RWPE2 (cell line): ENCODE data around the gene FRMD3.

Source experiments
- ATAC-seq: fragments of 200-7000 bp; cut with Tn5 transposase; 3 replicates; pipeline ENCODE4 v1.9.1; 2021; ENCODE audit warnings: low read depth
- DNase-seq: peaks from one replicate; pipeline ENCODE4 v3.0.0-alpha.2; 2020; ENCODE audit warnings: low spot score
- H3K27ac ChIP-seq: fragments of 450-650 bp; 2 replicates; pipeline ENCODE4 v1.5.1; 2017; ENCODE audit warnings: mild to moderate bottlenecking; ENCODE audit not compliant: poor library complexity, severe bottlenecking
- H3K27me3 ChIP-seq: fragments of 250-450 bp; sonication (Bioruptor Pico); 2 replicates; pipeline ENCODE4 v1.5.1; 2021; ENCODE audit warnings: mild to moderate bottlenecking, moderate library complexity; ENCODE audit not compliant: insufficient read depth, poor library complexity, severe bottlenecking
- H3K36me3 ChIP-seq: fragments of 250-450 bp; sonication (Bioruptor Pico); 2 replicates; pipeline ENCODE4 v1.5.1; 2020; ENCODE audit warnings: low read depth, mild to moderate bottlenecking, moderate library complexity
- H3K4me1 ChIP-seq: fragments of 250-450 bp; sonication (Bioruptor Pico); 2 replicates; pipeline ENCODE4 v1.5.1; 2021; ENCODE audit warnings: mild to moderate bottlenecking, moderate library complexity; ENCODE audit not compliant: insufficient read depth, poor library complexity, severe bottlenecking
- H3K4me3 ChIP-seq: fragments of 250-450 bp; sonication (Bioruptor Pico); 2 replicates; pipeline ENCODE4 v1.5.1; 2021; ENCODE audit warnings: mild to moderate bottlenecking, moderate library complexity; ENCODE audit not compliant: severe bottlenecking
- H3K9me3 ChIP-seq: fragments of 250-450 bp; sonication (Bioruptor Pico); 2 replicates; pipeline ENCODE4 v1.5.1; 2021; ENCODE audit warnings: mild to moderate bottlenecking, moderate library complexity; ENCODE audit not compliant: severe bottlenecking
- CTCF ChIP-seq: fragments of 450-650 bp; IDR thresholded peaks from one replicate; pipeline ENCODE4 v1.5.1; 2017; ENCODE audit warnings: mild to moderate bottlenecking, moderate library complexity; ENCODE audit not compliant: poor library complexity, severe bottlenecking

FRMD3 gene

GRCh38 chr9:83508067-83508466 is 30.1 kb downstream of the FRMD3 start:
- TF ChIP-seq CTCF = no peak
- Histone ChIP-seq H3K4me1 (no peaks in the 10 kb centered on the region), H3K27me3 (no peaks in the 10 kb centered on the region), H3K9me3 (no peaks in the 10 kb centered on the region), H3K36me3 (no peaks in the 10 kb centered on the region), H3K4me3 (no peak overlapping the region), H3K27ac (no peak overlapping the region)
- no peak for DNase-seq
- no peak for ATAC-seq

DNA sequence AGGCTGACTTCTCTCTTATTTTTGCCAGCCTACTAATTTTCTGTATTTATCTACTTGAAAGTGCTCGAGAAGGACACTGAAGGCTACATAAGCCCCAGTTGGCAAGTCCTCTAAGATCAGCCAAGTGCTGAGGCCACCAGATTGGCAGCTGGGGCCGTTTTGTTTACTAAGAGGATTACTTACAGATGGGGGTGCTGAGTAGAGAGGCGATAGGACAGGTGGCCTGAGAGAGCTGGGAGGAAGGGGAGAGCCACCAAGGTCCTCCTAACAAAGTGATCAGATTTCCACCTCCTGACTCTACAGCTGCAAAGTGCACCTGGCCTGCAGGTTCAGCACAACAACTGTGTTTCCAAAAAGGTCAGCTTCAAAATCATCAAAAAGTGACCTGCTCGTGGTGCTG is 32.9 kb downstream of the FRMD3 start:
- no peaks in the 10 kb centered on the region for H3K27me3 ChIP-seq
- no peak for TF ChIP-seq CTCF
- H3K36me3 ChIP-seq = no peaks in the 10 kb centered on the region
- DNase-seq (no peak), ATAC-seq (no peak)
- no peak overlapping the region for H3K27ac ChIP-seq
- H3K9me3 ChIP-seq = no peaks in the 10 kb centered on the region
- H3K4me1 ChIP-seq = no peaks in the 10 kb centered on the region
- H3K4me3 ChIP-seq = no peak overlapping the region

GRCh38 chr9:83503866-83504265 is 34.3 kb downstream of the FRMD3 start:
- Histone ChIP-seq H3K4me1 (no peaks in the 10 kb centered on the region), H3K4me3 (no peak overlapping the region), H3K9me3 (no peaks in the 10 kb centered on the region), H3K36me3 (no peaks in the 10 kb centered on the region), H3K27me3 (no peaks in the 10 kb centered on the region), H3K27ac (no peak overlapping the region)
- TF ChIP-seq CTCF = no peak
- no peak for DNase-seq
- no peak for ATAC-seq

- no peaks in the 10 kb centered on the region for H3K27me3 ChIP-seq
- DNase-seq (no peak), ATAC-seq (no peak)
- no peak overlapping the region for H3K27ac ChIP-seq
- H3K9me3 ChIP-seq = no peaks in the 10 kb centered on the region
- no peaks in the 10 kb centered on the region for H3K4me1 ChIP-seq
- H3K36me3 ChIP-seq = no peaks in the 10 kb centered on the region
- H3K4me3 ChIP-seq = no peak overlapping the region
- no peak for TF ChIP-seq CTCF
Measured at GRCh38 chr9:83501565-83501964, 36.6 kb downstream of the FRMD3 start.

DNA sequence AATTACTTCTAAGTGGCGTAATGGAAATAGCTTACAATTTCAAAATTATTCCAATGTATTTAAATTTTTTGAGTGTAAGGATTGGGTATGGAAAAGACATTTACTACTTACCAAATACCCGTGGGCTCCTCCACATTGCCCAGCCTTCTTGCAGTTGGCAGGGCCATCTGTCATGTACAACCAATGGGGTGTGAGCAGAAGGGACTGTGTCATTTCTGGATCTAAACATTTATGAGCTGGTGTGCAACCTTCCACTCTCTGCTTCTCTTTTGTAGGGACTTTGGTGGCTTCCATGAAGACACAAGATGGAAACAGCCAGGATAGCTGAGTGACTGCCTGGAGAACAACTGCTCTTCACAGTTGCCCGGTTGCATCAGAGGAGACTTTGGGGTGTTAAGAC is 40.8 kb downstream of the FRMD3 start:
- no peaks in the 10 kb centered on the region for H3K27me3 ChIP-seq
- TF ChIP-seq CTCF = no peak
- H3K27ac ChIP-seq = no peak overlapping the region
- no peaks in the 10 kb centered on the region for H3K4me1 ChIP-seq
- no peak overlapping the region for H3K4me3 ChIP-seq
- DNase-seq (no peak), ATAC-seq (no peak)
- H3K36me3 ChIP-seq = no peaks in the 10 kb centered on the region
- H3K9me3 ChIP-seq = no peaks in the 10 kb centered on the region
